COLO829 (cell line): ENCODE measurements around the gene PKP3.
"Not testable (repeated sequence)": the region's sequence is repeated elsewhere in the genome, so short reads cannot be mapped to it uniquely, and the experiment has no call there.

Experiments
- DNase-seq: peaks from one replicate; pipeline ENCODE4 v3.0.0; 2012; ENCODE audit warnings: low spot score

Gene PKP3

DNA sequence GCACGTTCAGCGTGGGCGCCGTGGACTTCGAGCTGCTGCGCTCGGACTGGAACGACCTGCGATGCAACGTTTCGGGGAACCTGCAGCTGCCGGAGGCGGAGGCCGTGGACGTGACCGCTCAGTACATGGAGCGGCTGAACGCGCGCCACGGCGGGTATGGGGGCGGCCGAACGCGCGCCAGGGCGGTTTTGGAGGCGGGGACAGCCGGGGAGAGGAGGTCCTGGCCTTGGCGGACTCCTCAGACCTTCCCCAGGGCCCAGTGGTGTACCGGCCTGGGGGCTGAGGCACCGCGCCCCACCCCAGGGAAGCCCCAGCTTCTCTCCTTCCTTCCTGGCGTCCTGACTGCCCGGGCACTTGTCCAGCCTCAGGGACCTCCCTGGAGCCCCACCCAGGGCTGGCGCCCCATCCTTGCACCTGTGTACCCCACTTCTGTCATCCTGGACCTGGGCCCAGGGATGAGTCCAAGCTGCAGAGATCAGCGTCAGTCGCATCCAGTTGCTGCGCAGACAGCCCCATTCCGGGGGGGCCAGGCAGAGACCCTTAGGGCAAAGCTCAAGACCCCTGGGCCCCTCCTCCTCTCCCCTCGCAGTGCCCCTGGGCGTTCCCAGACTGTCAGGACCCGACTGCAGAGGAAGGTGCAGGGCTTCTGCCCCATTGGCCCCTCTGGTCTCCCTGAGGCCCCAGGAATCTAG is 16.7 kb upstream of the PKP3 start:
- DNase-seq: no peak

DNA sequence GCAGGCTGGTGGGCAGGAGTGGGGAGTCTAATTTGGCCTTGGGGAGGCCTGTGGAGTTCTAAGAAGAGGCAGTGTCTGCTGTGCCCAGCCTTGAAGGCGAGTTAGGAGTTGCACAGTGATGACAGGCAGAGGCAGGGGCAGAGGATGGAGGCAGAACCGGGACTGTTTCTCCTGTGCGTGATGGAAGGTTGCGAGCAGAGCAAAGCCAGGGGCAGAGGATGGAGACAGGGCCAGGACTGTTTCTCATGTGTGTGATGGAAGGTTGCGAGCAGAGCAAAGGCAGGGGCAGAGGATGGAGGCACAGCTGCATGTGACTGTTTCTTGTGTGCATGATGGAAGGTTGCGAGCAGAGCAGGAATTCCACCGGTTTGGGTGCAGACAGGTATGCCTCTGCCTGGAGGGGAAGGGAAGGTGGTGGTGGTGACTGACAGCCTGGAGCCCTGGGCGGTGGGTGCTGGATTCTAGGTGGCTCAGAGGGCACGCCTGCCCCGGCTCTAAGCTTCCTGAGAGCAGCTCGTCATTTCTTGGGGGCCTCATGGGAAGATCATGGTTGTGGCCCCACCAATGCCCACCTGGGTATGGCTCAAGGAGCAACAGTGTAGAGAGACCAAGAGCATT is 16.0 kb upstream of the PKP3 start:
- no peak for DNase-seq

DNA sequence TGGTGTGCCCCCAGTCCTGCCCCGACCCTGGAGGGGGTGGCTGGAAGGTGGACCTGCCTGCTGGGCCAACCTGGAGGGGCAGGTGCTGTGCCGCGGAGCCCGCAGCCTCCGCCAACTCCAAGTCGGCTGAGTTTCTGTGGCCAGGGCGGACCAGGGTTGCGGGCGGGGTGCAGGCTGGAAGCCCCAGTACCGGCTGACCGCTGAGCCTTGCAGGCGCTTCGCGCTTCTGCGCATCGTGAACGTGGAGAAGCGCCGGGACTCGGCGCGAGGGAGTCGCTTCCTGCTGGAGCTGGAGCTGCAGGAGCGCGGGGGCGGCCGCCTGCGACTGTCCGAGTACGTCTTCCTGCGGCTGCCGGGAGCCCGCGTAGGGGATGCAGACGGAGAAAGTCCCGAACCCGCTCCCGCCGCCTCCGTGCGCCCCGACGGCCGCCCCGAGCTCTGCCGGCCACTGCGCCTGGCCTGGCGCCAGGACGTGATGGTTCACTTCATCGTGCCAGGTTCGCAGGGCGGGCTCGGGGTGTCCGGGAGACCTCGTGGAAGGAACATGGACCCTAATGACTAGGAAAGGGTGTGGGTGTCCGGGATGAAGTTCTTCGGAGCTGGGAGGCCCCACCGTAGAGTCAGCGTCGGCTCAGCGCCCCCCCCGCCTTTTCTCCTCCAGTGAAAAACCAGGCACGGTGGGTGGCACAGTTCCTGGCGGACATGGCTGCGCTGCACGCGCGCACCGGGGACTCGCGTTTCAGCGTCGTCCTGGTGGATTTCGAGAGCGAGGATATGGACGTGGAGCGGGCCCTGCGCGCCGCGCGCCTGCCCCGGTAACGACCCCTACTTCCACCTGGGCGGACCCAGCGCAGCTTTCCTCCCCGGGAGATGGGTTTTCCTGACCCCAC is 14.6 kb upstream of the PKP3 start:
- no peak for DNase-seq

DNA sequence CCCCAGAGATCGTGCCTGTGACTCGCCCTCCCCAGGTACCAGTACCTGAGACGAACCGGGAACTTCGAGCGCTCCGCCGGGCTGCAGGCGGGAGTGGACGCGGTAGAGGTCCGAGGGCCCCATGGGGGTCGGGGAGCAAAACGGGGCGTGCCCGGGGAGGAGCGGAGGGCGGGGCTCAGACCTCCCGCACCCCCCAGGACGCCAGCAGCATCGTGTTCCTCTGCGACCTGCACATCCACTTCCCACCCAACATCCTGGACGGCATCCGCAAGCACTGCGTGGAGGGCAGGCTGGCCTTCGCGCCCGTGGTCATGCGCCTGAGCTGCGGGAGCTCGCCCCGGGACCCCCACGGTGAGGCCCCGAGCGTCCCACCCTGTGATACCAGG is 13.9 kb upstream of the PKP3 start:
- no peak for DNase-seq

DNA sequence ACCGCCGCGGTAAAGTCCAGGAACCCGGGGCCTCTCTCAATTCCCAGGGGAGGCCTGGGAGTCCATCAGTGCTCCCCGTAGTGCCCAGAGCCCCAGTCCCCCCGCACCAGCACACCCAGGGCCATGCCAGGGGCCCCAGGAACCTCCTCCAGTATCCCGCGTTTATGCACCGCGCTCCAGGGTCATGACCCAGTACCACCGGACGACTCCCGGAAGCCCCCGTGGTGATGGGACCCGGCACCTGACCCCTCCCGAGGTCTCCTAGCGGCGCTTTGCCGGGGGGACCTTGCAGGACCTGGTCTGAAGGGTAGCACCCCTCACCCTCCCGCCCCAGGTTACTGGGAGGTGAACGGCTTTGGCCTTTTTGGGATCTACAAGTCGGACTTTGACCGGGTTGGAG is 13.5 kb upstream of the PKP3 start:
- DNase-seq: no peak

DNA sequence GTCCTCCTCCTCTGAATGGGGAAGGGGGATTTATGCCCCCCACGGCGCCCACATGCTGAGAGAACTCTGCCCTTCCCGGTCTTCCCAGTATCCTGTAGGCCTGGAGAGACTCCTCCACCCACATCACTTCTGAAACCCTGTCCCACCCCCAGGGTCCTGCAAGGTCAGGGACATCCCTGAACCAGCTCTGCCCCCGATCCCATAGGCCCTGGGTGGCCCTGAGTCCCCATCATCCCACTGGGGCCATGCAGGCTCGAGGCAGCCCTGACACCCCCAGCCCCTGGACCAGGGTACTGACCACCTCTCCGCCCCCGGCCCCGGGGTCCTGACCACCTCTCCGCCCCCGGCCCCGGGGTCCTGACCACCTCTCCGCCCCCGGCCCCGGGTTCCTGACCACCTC is 13.0 kb upstream of the PKP3 start:
- no peak for DNase-seq

DNA sequence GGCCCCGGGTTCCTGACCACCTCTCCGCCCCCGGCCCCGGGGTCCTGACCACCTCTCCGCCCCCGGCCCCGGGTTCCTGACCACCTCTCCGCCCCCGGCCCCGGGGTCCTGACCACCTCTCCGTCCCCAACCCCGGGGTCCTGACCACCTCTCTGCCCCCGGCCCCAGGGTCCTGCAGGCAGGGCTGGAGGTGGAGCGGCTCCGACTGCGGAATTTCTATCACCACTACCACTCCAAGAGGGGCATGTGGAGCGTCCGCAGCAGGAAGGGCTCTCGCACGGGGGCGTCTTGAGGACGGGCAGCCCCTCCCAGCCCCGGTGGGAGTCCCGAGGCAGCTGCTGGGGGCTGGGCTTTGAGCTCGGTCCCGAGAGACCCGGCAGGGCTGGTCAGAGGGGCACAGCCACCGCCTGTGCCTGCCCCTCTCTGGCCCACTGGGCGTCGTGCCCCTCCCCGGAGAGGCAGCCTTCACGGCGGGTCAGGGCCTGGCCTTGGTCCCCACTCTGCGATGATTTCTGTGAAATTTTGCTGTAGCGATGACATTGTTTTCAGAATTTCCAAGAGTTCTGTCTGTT is 12.4 kb upstream of the PKP3 start:
- no peak for DNase-seq

DNA sequence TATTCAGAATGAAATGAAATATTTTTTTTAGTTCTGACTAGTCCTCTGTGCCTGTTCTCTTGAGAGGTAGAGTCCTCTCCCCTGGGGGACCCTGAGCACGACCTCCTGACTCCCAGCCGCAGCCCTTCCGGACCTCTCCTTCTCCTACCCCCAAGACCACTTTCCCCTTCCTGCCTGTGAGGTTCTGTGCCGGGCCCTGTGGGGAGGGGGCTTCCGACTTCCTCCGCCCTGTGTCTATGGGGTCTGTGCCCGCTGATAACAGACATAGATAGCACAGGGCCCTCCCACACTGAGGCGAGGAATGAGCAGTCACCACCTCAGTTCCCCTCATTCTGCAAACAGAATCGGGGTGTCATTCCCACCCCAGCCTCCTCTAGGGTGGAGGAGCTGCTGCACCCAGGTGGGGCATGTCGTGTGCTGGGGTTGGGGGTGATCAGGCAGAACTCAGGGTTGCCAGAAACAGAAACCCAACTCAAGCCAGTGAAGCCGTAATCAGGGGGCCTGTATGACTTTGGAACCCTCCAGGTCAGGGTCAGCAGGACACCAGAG is 11.9 kb upstream of the PKP3 start:
- no peak for DNase-seq

DNA sequence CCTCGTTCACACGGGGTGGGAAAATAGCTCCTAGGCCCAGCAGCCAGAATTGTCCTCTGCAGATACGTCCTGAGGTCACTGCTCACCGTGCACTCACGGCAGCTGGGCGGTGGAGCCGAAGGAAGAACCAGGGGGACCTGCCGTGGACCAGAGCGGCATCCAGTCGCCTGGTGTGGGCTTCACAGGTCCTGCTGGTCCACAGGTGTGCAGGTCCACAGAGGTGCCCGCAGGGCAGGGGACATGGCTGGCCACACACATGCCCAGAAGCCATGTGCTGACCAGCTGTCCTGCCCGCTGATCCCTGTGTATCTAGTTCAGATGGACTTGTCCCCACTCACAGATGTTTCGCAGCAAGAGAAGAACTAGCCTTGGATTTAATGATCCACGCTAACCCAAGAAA is 10.6 kb upstream of the PKP3 start:
- no peak for DNase-seq

DNA sequence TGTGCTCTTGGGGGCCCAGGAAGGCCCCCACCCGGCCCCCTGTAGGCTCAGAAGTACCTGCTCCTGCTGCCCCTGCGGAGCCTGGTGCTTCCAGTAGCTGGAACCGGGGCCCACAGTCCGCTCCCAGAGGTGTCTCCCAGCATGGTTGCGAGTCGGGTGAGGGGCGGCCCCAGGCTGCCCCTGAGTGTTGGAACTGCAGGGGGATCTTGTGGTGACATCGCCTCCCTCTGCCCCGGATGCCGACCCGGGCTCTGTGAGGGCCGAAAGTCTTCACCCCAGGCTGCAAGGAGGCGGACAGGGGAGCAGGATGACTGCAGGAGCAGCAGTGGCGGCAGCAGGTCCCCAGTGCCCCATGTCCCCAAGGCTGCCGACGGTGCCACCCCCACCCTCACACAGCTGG is 9.5 kb upstream of the PKP3 start:
- DNase-seq: no peak

DNA sequence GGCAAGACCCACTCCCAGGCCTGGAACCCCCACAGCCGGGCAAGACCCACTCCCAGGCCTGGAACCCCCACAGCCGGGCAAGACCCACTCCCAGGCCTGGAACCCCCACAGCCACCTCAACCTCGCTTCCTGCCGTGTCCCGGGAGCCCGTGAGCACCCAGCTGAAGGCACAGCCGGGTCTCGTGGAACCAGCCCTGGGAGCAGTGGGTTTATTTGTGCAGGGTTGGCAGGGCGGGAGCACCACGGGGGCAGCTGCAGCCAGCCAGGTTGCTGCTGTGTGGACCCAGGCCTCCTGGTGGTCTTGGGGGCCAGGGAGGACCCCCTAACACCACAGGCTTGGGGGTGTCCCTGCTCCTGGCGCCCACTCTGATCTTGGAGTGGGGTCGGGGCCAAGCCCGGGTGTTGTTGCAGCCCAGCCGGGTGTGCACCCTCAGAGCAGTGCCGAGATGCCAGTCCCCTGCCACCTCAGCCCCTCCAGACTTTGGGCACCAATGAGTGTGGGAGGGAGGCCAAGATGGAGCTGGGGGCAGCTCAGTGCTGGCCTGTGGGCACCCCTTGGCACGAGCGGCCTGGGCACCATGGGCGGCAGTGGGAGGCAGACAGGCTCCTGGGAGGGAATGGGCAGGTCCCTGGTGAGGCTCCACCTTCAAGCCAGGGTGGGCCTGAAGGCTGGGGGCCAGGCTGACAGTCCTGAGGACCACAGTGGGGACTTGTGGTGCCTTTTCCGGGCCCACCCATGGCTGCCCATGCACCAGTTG is 8.2 kb upstream of the PKP3 start:
- DNase-seq: no peak

DNA sequence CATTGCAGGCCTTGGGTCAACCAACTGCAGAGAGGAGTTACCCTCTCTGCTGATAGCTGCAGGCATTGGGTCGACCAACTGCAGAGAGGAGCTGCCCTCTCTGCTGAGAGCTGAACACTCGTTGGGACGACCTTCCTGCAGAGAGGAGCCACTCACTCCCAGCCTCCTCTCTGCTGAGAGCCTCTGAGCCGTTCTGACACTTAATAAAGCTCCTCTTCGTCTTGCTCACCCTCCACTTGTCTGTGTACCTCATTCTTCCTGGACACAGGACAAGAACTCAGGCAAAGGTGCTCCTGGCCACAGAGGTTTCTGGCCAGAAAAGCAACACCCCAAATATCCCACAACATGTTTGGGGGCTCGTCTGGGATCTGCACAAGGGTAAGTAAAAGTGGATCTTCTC is 7.5 kb upstream of the PKP3 start:
- DNase-seq: no peak

DNA sequence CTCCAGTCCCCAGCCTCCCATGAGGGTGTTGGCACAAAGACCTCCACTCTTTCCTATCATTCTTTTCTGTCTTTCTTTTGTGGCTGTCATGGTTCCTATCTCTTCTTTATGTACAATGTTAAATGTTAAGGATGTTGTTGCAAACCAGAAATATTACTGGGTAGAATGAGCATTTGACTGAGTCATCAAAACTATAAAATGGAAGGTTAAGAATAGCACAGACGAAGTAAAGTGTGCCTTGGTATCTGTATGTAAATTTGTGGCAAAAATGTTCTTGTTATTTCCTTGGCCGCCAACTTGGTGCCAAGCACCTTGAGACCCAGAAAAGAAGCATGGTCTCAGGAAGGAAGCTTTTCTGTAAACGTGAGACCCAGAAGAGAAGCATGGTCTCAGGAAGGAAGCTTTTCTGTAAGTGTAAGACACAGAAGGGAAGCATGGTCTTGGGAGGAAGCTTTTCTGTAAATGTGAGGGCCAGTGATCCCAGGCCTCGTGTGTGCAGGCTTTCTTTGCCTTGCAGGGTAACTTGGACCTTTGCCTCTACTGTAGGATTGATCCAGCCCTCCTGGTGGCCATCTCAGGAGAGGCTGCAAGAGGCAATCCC is 6.7 kb upstream of the PKP3 start:
- DNase-seq: no peak

DNA sequence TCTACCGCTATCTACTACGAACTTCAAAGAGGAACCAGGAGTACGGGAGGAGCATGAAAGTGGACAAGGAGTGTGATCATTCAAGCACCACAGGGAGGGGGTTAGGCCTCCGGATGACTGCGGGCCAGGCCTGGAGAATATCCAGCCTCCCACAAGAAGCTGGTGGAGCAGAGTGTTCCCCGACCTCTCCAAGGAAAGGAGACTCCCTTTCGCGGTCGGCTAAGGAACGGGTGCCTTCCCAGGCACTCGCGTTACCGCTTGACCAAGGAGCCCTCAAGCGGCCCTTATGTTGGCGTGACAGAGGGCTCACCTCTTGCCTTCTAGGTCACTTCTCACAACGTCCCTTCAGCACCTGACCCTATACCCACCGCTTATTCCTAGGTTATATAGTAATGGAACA is 4.6 kb upstream of the PKP3 start:
- not testable (repeated sequence) for DNase-seq

DNA sequence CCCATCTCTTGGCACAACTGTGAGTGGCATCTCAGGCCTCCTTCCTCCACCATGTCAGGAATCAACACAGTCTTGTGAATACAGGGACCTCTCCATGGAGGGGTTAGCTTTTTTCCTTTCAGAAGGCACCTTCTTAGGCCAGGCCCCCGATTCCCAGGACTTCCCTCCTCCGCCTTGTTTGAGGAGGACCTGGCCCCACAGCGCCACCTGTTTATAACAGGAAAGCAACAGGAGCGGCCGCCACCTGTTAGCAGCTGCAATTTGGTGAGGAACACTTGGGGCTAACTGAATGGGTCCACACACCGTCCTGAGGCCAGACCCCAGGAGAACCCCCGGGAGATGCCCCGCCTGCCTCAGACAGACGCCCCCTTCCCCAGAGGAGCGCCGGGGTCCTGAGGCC is 3.8 kb upstream of the PKP3 start:
- no peak for DNase-seq

DNA sequence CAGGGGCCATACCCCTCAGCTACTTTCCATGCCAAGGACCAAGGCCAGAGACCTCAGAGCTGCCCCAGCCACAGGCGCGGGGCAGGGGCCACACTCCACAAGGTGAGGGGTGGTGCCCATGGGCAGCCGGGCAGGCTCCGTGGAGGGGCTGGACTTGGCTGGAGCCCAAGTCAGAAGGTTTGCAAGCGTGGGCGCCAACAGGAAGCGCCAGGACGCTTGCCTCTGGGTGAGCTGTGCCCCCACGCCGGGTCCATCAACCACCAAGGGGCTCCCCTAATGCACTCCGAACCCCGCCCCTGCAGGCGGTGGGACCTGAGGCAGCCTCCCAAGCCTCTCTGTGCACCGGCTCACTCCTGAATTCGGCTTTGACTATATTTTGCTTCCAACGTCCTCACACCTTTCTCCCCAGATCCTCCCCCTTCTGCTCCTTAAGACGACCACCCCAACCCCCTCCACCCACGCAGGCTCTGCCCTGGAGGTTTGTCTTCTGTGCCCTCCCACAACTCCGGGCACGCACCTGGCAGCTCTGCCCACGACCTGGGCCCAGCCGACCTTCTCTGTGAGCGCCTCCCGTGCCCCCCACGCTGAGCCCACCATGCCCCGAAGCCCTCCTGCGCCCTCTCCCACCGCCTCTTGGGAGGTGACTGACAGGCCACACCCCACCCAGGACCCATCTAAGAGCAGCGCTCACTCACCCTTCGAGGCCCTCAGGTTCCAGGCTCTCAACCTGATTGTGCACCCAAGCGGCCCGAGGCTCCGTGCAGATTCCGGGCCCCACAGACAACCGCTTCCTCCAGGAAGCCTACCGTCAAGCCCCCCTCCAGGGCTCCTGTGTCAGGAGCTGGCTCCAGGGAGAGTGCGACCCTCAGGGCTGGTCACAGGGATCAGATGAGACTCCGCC is 2.6 kb upstream of the PKP3 start:
- no peak for DNase-seq

DNA sequence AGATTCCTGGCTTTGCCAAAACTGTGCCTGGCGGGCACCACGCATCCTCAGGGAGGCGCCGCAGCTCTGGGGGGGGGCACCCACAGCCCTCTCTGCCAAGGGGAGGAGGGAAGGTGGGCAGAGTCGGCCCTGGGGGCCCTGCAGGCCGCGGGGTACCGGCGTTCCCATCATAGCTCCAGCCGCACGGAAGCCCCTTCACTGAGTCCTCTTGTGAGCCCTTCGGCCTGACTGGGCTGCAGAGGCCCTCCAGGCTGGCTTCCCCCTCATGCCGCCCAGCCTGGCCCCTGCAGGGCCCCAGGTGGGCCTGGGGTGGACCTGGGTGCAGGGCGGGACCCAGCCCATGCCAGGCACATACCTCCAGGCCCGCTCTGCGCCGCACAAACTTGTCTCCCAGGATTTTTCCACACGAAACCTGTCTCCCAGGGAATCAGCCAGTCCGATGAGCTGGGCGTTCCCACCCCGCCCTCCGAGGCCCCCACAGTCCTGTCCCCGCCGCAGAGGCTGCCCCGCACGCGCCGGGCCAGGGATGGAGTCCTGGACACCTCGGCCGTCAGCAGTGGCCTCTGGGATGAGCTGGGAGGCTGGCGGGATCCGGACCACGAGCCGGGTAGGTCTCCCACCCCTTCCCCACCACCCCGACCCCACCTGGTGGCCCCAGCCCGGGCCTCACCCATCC is 1.8 kb upstream of the PKP3 start:
- no peak for DNase-seq

DNA sequence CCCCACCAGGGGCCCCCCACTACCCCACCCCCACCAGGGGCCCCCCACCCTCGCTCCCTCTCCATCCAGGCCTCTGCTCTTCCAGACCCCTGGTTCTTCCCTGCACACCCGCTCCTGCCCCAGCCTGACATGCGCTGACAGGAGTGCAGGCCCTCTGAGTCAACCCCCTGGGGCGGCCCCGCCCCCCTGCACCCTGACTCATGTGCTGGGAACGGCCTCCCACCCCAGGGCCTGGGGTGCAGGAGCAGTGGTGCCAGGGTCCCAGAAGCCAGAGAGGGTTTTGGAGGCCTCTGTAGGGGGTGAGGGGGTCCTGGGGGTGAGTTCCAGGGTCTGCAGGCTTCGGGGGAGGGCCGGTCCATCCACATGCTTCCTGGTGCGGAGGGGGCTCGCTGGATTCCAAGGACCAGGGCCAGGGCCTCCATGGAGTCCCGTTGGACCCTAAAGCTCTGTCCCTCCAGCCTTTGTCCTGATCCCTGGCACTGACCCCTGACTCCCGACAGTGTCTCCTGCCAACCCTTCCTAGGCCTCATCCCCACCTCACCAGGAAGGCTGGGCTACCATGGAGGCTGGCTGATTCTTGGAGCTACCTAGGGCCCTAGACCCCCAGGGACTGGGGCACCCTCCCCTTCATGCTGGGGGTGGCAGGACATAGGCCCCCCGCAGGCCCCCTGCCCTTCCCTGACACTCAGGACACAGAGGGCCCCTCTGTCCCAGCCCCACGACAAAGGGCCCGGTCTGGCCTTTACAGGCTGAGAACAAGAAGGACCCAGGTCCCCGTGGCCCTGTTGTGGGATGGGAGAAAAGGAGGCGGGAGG is 583 bp upstream of the PKP3 start:
- DNase-seq: peak; percentile 89
